HCT116 (cell line): ENCODE measurements around the gene SIX3. TPM values are rescaled to one million over a fixed set of nuclear protein-coding genes. Genes with fewer than 3 reads are reported as not detected.

ENCODE experiments used
- ATAC-seq: fragments of 200-7000 bp; cut with Tn5 transposase; 2 replicates; pipeline ENCODE4 v1.9.1; 2020; ENCODE audit warnings: mild to moderate bottlenecking, moderate library complexity
- BruUV-seq: library from RNA; stranded (reverse); fragments of 400-500 nt; replicated peaks from 2 replicates; lab custom pipeline; 2021; lab: Mats Ljungman, UMichigan
- CTCF ChIA-PET: fragments of 300-600 bp; sonication (Branson Sonifier 250); formaldehyde crosslinking; loops from one replicate; lab custom pipeline; 2021; ENCODE audit warnings: antibody characterized with exemption; lab: Charles Lee
- POLR2A ChIA-PET: fragments of 300-600, 350-600 bp; sonication (Branson Sonifier 250); formaldehyde crosslinking; loops from one replicate; lab custom pipeline; 2021; ENCODE audit warnings: antibody characterized with exemption; lab: Charles Lee
- RAD21 ChIA-PET, 2 experiments: fragments of 300-600 bp; sonication (Branson Sonifier 250); formaldehyde crosslinking; loops; one replicate each; lab custom pipeline; 2023; ENCODE audit warnings: low total read pairs in 2 of 2; ENCODE audit not compliant: uncharacterized antibody in 2 of 2, unreplicated experiment in 2 of 2, low non-redundant PET in 1 of 2; lab: Charles Lee
- DNase-seq: peaks from one replicate; pipeline ENCODE4 v3.0.0-alpha.2; 2010; ENCODE audit warnings: low read depth, low spot score
- H2AFZ ChIP-seq: fragments of 200-600 bp; shearing (Covaris generic), sonication (generic); 2 replicates; pipeline ENCODE4 v1.6.1; 2017; ENCODE audit warnings: low read depth, mixed run types, mixed read lengths, antibody characterized with exemption, low read length; ENCODE audit not compliant: poor library complexity, severe bottlenecking
- H3K27ac ChIP-seq: 2 replicates; pipeline ENCODE4 v1.5.1; 2012; ENCODE audit warnings: low read depth, low read length
- H3K27me3 ChIP-seq: fragments of 200-600 bp; sonication (generic); 2 replicates; pipeline ENCODE4 v1.6.1; 2016; ENCODE audit warnings: mixed run types, low read length, mixed read lengths; ENCODE audit not compliant: insufficient read depth
- H3K36me3 ChIP-seq, 2 experiments: fragments of 200-500 bp in 1 of 2; fragments of 200-600 bp in 1 of 2; sonication (Bioruptor generic) in 1 of 2; sonication (generic) in 1 of 2; 2 replicates each; pipeline versions ENCODE4 v1.5.1 to v1.6.1; 2014 to 2016; ENCODE audit warnings: low read length in 2 of 2, inconsistent platforms in 1 of 2, mixed read lengths in 1 of 2, mixed run types in 1 of 2; ENCODE audit not compliant: insufficient read depth in 2 of 2, control insufficient read depth in 1 of 2
- H3K4me1 ChIP-seq, 2 experiments: fragments of 200-600 bp in 1 of 2; sonication (generic) in 1 of 2; 2 replicates each; pipeline versions ENCODE4 v1.5.1 to v1.6.1; 2012 to 2017; ENCODE audit warnings: low read length in 2 of 2, inconsistent platforms in 1 of 2, mild to moderate bottlenecking in 1 of 2, mixed read lengths in 1 of 2, mixed run types in 1 of 2, moderate library complexity in 1 of 2; ENCODE audit not compliant: insufficient read depth in 2 of 2, control insufficient read depth in 1 of 2
- H3K4me2 ChIP-seq: fragments of 200-600 bp; sonication (generic); 2 replicates; pipeline ENCODE4 v1.6.1; 2017; ENCODE audit warnings: mixed run types, low read length, mixed read lengths
- H3K4me3 ChIP-seq, 2 experiments: fragments of 200-600 bp in 1 of 2; sonication (generic) in 1 of 2; replicated peaks in 1 of 2; 2 replicates each; pipeline ENCODE4 v1.5.1; 2011 to 2016; ENCODE audit warnings: low read length in 2 of 2, control low read depth in 1 of 2, low read depth in 1 of 2, mild to moderate bottlenecking in 1 of 2, mixed read lengths in 1 of 2, mixed run types in 1 of 2
- H3K79me2 ChIP-seq: fragments of 200-600 bp; sonication (generic); 2 replicates; pipeline ENCODE4 v1.6.1; 2017; ENCODE audit warnings: mild to moderate bottlenecking, mixed run types, low read length, moderate library complexity, mixed read lengths; ENCODE audit not compliant: insufficient read depth
- H3K9ac ChIP-seq: fragments of 200-600 bp; sonication (generic); 2 replicates; pipeline ENCODE4 v1.6.1; 2016; ENCODE audit warnings: low read length, mixed read lengths
- H3K9me2 ChIP-seq: fragments of 200-600 bp; sonication (generic), shearing (Covaris generic); 2 replicates; pipeline ENCODE4 v1.6.1; 2017; ENCODE audit warnings: mixed run types, mild to moderate bottlenecking, moderate library complexity; ENCODE audit not compliant: insufficient read depth
- H3K9me3 ChIP-seq, 2 experiments: fragments of 200-500 bp in 1 of 2; fragments of 200-600 bp in 1 of 2; sonication (Bioruptor generic) in 1 of 2; sonication (generic) in 1 of 2; 2 replicates each; pipeline ENCODE4 v1.6.1; 2014 to 2017; ENCODE audit warnings: low read length in 2 of 2, mixed read lengths in 2 of 2, inconsistent platforms in 1 of 2, low read depth in 1 of 2, mild to moderate bottlenecking in 1 of 2, mixed run types in 1 of 2, moderate library complexity in 1 of 2; ENCODE audit not compliant: control insufficient read depth in 1 of 2, insufficient read depth in 1 of 2
- H4K20me1 ChIP-seq: fragments of 200-600 bp; sonication (generic), shearing (Covaris generic); 2 replicates; pipeline ENCODE4 v1.6.1; 2017; ENCODE audit warnings: mixed run types, mild to moderate bottlenecking, moderate library complexity; ENCODE audit not compliant: insufficient read depth
- ATF3 ChIP-seq: IDR thresholded peaks from 2 replicates; pipeline ENCODE4 v1.6.1; 2012
- EGR1 ChIP-seq: IDR thresholded peaks from 2 replicates; pipeline ENCODE4 v1.6.1; 2012; ENCODE audit warnings: low read depth
- ELF1 ChIP-seq: IDR thresholded peaks from 2 replicates; pipeline ENCODE4 v1.6.1; 2012; ENCODE audit warnings: low read depth, borderline replicate concordance
- EZH2 ChIP-seq: fragments of 200-600 bp; sonication (generic); IDR thresholded peaks from 2 replicates; pipeline ENCODE4 v1.6.1; 2017; ENCODE audit warnings: antibody characterized with exemption, mixed run types
- MAX ChIP-seq: IDR thresholded peaks from 2 replicates; pipeline ENCODE4 v1.6.1; 2012
- RAD21 ChIP-seq: IDR thresholded peaks from 2 replicates; pipeline ENCODE4 v1.6.1; 2012; ENCODE audit warnings: low read depth, mild to moderate bottlenecking
- REST ChIP-seq: IDR thresholded peaks from 2 replicates; pipeline ENCODE4 v1.6.1; 2012; ENCODE audit warnings: low read depth
- SP1 ChIP-seq: IDR thresholded peaks from 2 replicates; pipeline ENCODE4 v1.6.1; 2012; ENCODE audit warnings: low read depth
- TCF7L2 ChIP-seq: IDR thresholded peaks from 2 replicates; pipeline ENCODE4 v1.7.0; 2011; ENCODE audit warnings: borderline replicate concordance, inconsistent platforms; ENCODE audit not compliant: insufficient read depth, insufficient read length; ENCODE audit errors: extremely low read depth
- ZFX ChIP-seq: fragments of 450-650 bp; IDR thresholded peaks from 2 replicates; pipeline ENCODE4 v1.6.1; 2017
- ZNF274 ChIP-seq: fragments of 200-500 bp; sonication (Bioruptor generic); IDR thresholded peaks from 2 replicates; pipeline ENCODE4 v1.6.1; 2014; ENCODE audit warnings: mild to moderate bottlenecking, low read depth, low read length, inconsistent platforms
- intact Hi-C: fragments of 100-400 bp; cut with micrococcal nuclease; formaldehyde crosslinking; loops from 2 replicates; pipeline ENCODE4 v1.10.0; 2022
- total RNA-seq: library from RNA; stranded (reverse); gene quantifications from one replicate; pipeline ENCODE4 v1.2.1, GENCODE V29; 2021; ENCODE audit not compliant: unreplicated experiment

The SIX3 gene
- total RNA-seq, 1 experiment from 2014 or later = 1.2 TPM

- intact Hi-C loops = no loop called here
- TF ChIP-seq SP1 = no peak
- no peak for TF ChIP-seq ATF3
- no peak for TF ChIP-seq TCF7L2
- no peak for TF ChIP-seq RAD21
- no peak for TF ChIP-seq ZNF274
- no peak for TF ChIP-seq EGR1
- TF ChIP-seq EZH2 = no peak
- no peak for TF ChIP-seq MAX
- no peak for TF ChIP-seq ELF1
- TF ChIP-seq REST = no peak
- no peak for TF ChIP-seq ZFX
- TF ChIP-seq, all 23 proteins: peak for 0
- DNase-seq (no peak), ATAC-seq (no peak)
- H3K27me3 ChIP-seq = no peaks in the 10 kb centered on the region
- no peak overlapping the region for H3K4me2 ChIP-seq
- no peaks in the 10 kb centered on the region for H3K79me2 ChIP-seq
- no peak overlapping the region for H3K27ac ChIP-seq
- H3K9me3 ChIP-seq = no peaks in the 10 kb centered on the region
- RAD21 ChIA-PET = no interaction called here
- peaks cover 13 to 39% of the 10 kb centered on the region in 2 experiments; a peak in 3 of 4 replicates for H3K4me1 ChIP-seq
- H3K4me3 ChIP-seq = no peak overlapping the region
- H3K9me2 ChIP-seq = no peaks in the 10 kb centered on the region
- H3K36me3 ChIP-seq = no peaks in the 10 kb centered on the region
- BruUV-seq = no TSS peak
- CTCF ChIA-PET = no interaction called here
- POLR2A ChIA-PET = no interaction called here
- no peak overlapping the region for H3K9ac ChIP-seq
- no peaks in the 10 kb centered on the region for H4K20me1 ChIP-seq
- no peak overlapping the region for H2AFZ ChIP-seq
Observed at GRCh38 chr2:44936275-44936674, 5.2 kb upstream of the SIX3 start.
